ENCODE data around the gene SLC24A5. TPM values are rescaled to one million over a fixed set of nuclear protein-coding genes. Genes with fewer than 3 reads are reported as not detected.

SLC24A5 gene
- total RNA-seq, 1 experiment from 2014 or later = not detected

DNA sequence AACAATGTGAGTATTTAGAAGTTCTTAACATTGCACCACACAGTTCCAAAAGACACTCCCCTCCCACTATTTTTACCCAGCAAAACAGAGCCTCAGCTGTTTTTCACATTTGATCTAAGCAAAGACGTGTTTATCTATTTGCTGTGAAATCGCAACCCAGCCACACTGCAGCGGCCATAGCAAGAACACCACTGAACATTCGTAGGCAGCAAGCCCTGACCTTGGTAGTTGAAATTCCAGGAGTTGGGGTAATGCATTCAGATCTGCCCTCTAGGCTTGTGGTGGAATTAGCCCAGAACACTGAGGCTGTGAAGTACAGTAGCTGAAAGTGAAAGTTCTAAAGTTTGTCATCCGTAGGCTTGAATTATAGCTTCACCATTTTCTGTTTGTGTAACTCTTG lies 17.1 kb upstream of the SLC24A5 start:
- Mint-ChIP-seq H3K4me3 (no peak overlapping the region), H3K36me3 (ENCODE audit: insufficient read depth in 1 of 3, low read depth in 3 of 3) (no peaks in the 10 kb centered on the region), H3K9me3 (no peaks in the 10 kb centered on the region), H3K27me3 (ENCODE audit: low read depth) (no peaks in the 10 kb centered on the region), H3K4me1 (0 out of 4 replicates have a peak, but pooled peaks cover 0 to 3% of the 10 kb centered on the region in 2 experiments), H3K27ac (no peak overlapping the region)
- Histone ChIP-seq H4K5ac (ENCODE audit: insufficient read length, low read depth, low read length) (no peak overlapping the region), H3K27ac (ENCODE audit: insufficient read length, low read depth, low read length) (no peak overlapping the region), H3K79me1 (ENCODE audit: insufficient read depth, low read depth, low read length, poor library complexity, severe bottlenecking) (no peaks in the 10 kb centered on the region), H3K14ac (ENCODE audit: insufficient read depth, low read length) (no peak overlapping the region), H2BK12ac (ENCODE audit: insufficient read length, low read depth, low read length) (no peak overlapping the region), H3K79me2 (ENCODE audit: insufficient read depth, low read length) (no peaks in the 10 kb centered on the region), H3K27me3 (ENCODE audit: insufficient read depth, low read length) (no peaks in the 10 kb centered on the region), H3K4ac (ENCODE audit: low read depth, low read length) (no peak overlapping the region), H3T11ph (ENCODE audit: low read length) (no peak overlapping the region), H4K91ac (ENCODE audit: insufficient read length, low read depth, low read length) (no peak overlapping the region), H2AK5ac (ENCODE audit: insufficient read length, low read length) (no peak overlapping the region), H2BK20ac (ENCODE audit: low read depth, low read length, poor library complexity, severe bottlenecking) (no peak overlapping the region), H3K18ac (ENCODE audit: insufficient read length, low read depth, low read length) (no peak overlapping the region), H4K8ac (replicated peaks; ENCODE audit: insufficient read length, low read depth, low read length) (no peak overlapping the region), H3K56ac (ENCODE audit: insufficient read length, low read depth, low read length) (no peak overlapping the region), H2AFZ (ENCODE audit: low read length) (no peak overlapping the region), H3K9me3 (ENCODE audit: control insufficient read depth, low read depth, low read length) (no peaks in the 10 kb centered on the region), H2BK15ac (ENCODE audit: low read depth, low read length) (no peak overlapping the region), H3K23ac (ENCODE audit: insufficient read length, low read depth, low read length) (no peak overlapping the region), H3K9ac (ENCODE audit: extremely low read depth, insufficient read length, low read length) (no peak overlapping the region), H3K4me2 (ENCODE audit: insufficient read depth, insufficient read length, low read length) (no peak overlapping the region), H4K20me1 (ENCODE audit: control insufficient read depth, insufficient read depth, insufficient read length) (no peaks in the 10 kb centered on the region), H2BK5ac (ENCODE audit: insufficient read length, low read length) (no peak overlapping the region), H3K4me1 (ENCODE audit: insufficient read depth, low read length) (no peaks in the 10 kb centered on the region), H2BK120ac (ENCODE audit: low read depth, low read length, poor library complexity, severe bottlenecking) (no peak overlapping the region), H3K23me2 (ENCODE audit: insufficient read length, low read depth, low read length, poor library complexity, severe bottlenecking) (no peaks in the 10 kb centered on the region)
- WGBS (ENCODE audit: extremely low coverage, insufficient read length, low lambda C conversion rate) = no CpG with 5 or more reads among the region's 5 CpGs
- DNase-seq = no peak
- TF ChIP-seq, protein P1, sequence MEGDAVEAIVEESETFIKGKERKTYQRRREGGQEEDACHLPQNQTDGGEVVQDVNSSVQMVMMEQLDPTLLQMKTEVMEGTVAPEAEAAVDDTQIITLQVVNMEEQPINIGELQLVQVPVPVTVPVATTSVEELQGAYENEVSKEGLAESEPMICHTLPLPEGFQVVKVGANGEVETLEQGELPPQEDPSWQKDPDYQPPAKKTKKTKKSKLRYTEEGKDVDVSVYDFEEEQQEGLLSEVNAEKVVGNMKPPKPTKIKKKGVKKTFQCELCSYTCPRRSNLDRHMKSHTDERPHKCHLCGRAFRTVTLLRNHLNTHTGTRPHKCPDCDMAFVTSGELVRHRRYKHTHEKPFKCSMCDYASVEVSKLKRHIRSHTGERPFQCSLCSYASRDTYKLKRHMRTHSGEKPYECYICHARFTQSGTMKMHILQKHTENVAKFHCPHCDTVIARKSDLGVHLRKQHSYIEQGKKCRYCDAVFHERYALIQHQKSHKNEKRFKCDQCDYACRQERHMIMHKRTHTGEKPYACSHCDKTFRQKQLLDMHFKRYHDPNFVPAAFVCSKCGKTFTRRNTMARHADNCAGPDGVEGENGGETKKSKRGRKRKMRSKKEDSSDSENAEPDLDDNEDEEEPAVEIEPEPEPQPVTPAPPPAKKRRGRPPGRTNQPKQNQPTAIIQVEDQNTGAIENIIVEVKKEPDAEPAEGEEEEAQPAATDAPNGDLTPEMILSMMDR (conservative IDR thresholded peaks at IDR 0.05) = no peak
